ENCODE measurements around the gene REELD1.

Gene REELD1

GRCh38 chr4:146257511-146257910 lies 43.2 kb downstream of the REELD1 start:
- no peak for DNase-seq (ENCODE audit: low read depth)
- no peak for TF ChIP-seq CTCF (IDR thresholded peaks at IDR 0.05; ENCODE audit: insufficient read depth, low read depth, low read length, missing control alignments)
- no peak overlapping the region for H3K4me3 ChIP-seq (ENCODE audit: low read length)

GRCh38 chr4:146260521-146260920 lies 46.2 kb downstream of the REELD1 start:
- H3K4me3 ChIP-seq (ENCODE audit: low read length): no peak overlapping the region
- no peak for TF ChIP-seq CTCF (IDR thresholded peaks at IDR 0.05; ENCODE audit: insufficient read depth, low read depth, low read length, missing control alignments)
- peak; percentile 46 for DNase-seq (ENCODE audit: low read depth)

GRCh38 chr4:146261041-146261440 lies 46.7 kb downstream of the REELD1 start:
- no peak for DNase-seq (ENCODE audit: low read depth)
- H3K4me3 ChIP-seq (ENCODE audit: low read length): no peak overlapping the region
- TF ChIP-seq CTCF (IDR thresholded peaks at IDR 0.05; ENCODE audit: insufficient read depth, low read depth, low read length, missing control alignments): no peak

GRCh38 chr4:146263793-146264192 lies 49.5 kb downstream of the REELD1 start:
- H3K4me3 ChIP-seq (ENCODE audit: low read length): no peak overlapping the region
- no peak for TF ChIP-seq CTCF (IDR thresholded peaks at IDR 0.05; ENCODE audit: insufficient read depth, low read depth, low read length, missing control alignments)
- DNase-seq (ENCODE audit: low read depth): no peak

GRCh38 chr4:146265950-146266490 lies 51.7 kb downstream of the REELD1 start:
- H3K4me3 ChIP-seq (ENCODE audit: low read length): no peak overlapping the region
- no peak for TF ChIP-seq CTCF (IDR thresholded peaks at IDR 0.05; ENCODE audit: insufficient read depth, low read depth, low read length, missing control alignments)
- DNase-seq (ENCODE audit: low read depth): no peak

GRCh38 chr4:146267826-146268225 lies 53.5 kb downstream of the REELD1 start:
- no peak overlapping the region for H3K4me3 ChIP-seq (ENCODE audit: low read length)
- no peak for DNase-seq (ENCODE audit: low read depth)
- TF ChIP-seq CTCF (IDR thresholded peaks at IDR 0.05; ENCODE audit: insufficient read depth, low read depth, low read length, missing control alignments): no peak

GRCh38 chr4:146269228-146269653 lies 54.9 kb downstream of the REELD1 start:
- no peak for TF ChIP-seq CTCF (IDR thresholded peaks at IDR 0.05; ENCODE audit: insufficient read depth, low read depth, low read length, missing control alignments)

More at GRCh38 chr4:146269228-146269653, 54.9 kb downstream of the REELD1 start:
- H3K4me3 ChIP-seq (ENCODE audit: low read length): no peak overlapping the region
- DNase-seq (ENCODE audit: low read depth): no peak

Measured in epithelial cell of esophagus (primary cell).